ENCODE data around the gene H1-8. TPM values are rescaled to one million over a fixed set of nuclear protein-coding genes. Genes with fewer than 3 reads are reported as not detected.

H1-8 gene
- total and polyA plus RNA-seq, 9 donors = not detected

- WGBS (ENCODE audit: insufficient coverage) = 25% methylated on average over 12 of the region's 26 CpGs
- no peaks in the 10 kb centered on the region for H3K9me3 ChIP-seq (replicated peaks; ENCODE audit: control insufficient read depth, low read depth, low read length)
- H3K4me3 ChIP-seq (ENCODE audit: low read length) = no peak overlapping the region
- H3K4me1 ChIP-seq (ENCODE audit: control insufficient read depth, insufficient read depth, low read length) = peaks cover 70% of the 10 kb centered on the region
- H3K27me3 ChIP-seq (ENCODE audit: control insufficient read depth, insufficient read depth, low read length) = no peaks in the 10 kb centered on the region
- H3K27ac ChIP-seq (ENCODE audit: low read length) = peak overlapping the region; percentile 92
- H3K36me3 ChIP-seq (ENCODE audit: control insufficient read depth, insufficient read depth, low read length) = peaks cover 12% of the 10 kb centered on the region
- DNase-seq = peak; percentile 84
These were observed 49.6 kb downstream of the H1-8 start for GRCh38 chr3:129592381-129593131.

GRCh38 chr3:129593230-129593594 is 50.2 kb downstream of the H1-8 start:
- H3K4me1 ChIP-seq (ENCODE audit: control insufficient read depth, insufficient read depth, low read length) = peaks cover 76% of the 10 kb centered on the region

GRCh38 chr3:129593595-129594339 is 50.8 kb downstream of the H1-8 start:
- peaks cover 81% of the 10 kb centered on the region for H3K4me1 ChIP-seq (ENCODE audit: control insufficient read depth, insufficient read depth, low read length)
- H3K27ac ChIP-seq (ENCODE audit: low read length) = peak overlapping the region; percentile 92
- no peak overlapping the region for H3K4me3 ChIP-seq (ENCODE audit: low read length)

More at GRCh38 chr3:129593230-129593594, 50.2 kb downstream of the H1-8 start:
- Histone ChIP-seq H3K27ac (ENCODE audit: low read length) (peak overlapping the region; percentile 92), H3K36me3 (ENCODE audit: control insufficient read depth, insufficient read depth, low read length) (peaks cover 5% of the 10 kb centered on the region), H3K27me3 (ENCODE audit: control insufficient read depth, insufficient read depth, low read length) (no peaks in the 10 kb centered on the region), H3K4me3 (ENCODE audit: low read length) (no peak overlapping the region), H3K9me3 (replicated peaks; ENCODE audit: control insufficient read depth, low read depth, low read length) (no peaks in the 10 kb centered on the region)
- 64% methylated on average over 5 of the region's 8 CpGs for WGBS (ENCODE audit: insufficient coverage)
- DNase-seq = no peak

GRCh38 chr3:129594409-129594808 is 51.4 kb downstream of the H1-8 start:
- no peaks in the 10 kb centered on the region for H3K27me3 ChIP-seq (ENCODE audit: control insufficient read depth, insufficient read depth, low read length)
- no peaks in the 10 kb centered on the region for H3K9me3 ChIP-seq (replicated peaks; ENCODE audit: control insufficient read depth, low read depth, low read length)
- peak overlapping the region; percentile 92 for H3K27ac ChIP-seq (ENCODE audit: low read length)
- H3K4me1 ChIP-seq (ENCODE audit: control insufficient read depth, insufficient read depth, low read length) = peaks cover 88% of the 10 kb centered on the region
- DNase-seq = peak; percentile 78
- 24% methylated on average over 2 of the region's 10 CpGs for WGBS (ENCODE audit: insufficient coverage)
- no peak overlapping the region for H3K4me3 ChIP-seq (ENCODE audit: low read length)
- no peaks in the 10 kb centered on the region for H3K36me3 ChIP-seq (ENCODE audit: control insufficient read depth, insufficient read depth, low read length)

More at GRCh38 chr3:129593595-129594339, 50.8 kb downstream of the H1-8 start:
- WGBS (ENCODE audit: insufficient coverage) = 69% methylated on average over 22 of the region's 22 CpGs
- Histone ChIP-seq H3K36me3 (ENCODE audit: control insufficient read depth, insufficient read depth, low read length) (peaks cover 3% of the 10 kb centered on the region), H3K9me3 (replicated peaks; ENCODE audit: control insufficient read depth, low read depth, low read length) (no peaks in the 10 kb centered on the region), H3K27me3 (ENCODE audit: control insufficient read depth, insufficient read depth, low read length) (no peaks in the 10 kb centered on the region)
- DNase-seq = peak; percentile 47

GRCh38 chr3:129594907-129595390 is 52.0 kb downstream of the H1-8 start:
- Histone ChIP-seq H3K27me3 (ENCODE audit: control insufficient read depth, insufficient read depth, low read length) (no peaks in the 10 kb centered on the region), H3K27ac (ENCODE audit: low read length) (peak overlapping the region; percentile 92), H3K36me3 (ENCODE audit: control insufficient read depth, insufficient read depth, low read length) (no peaks in the 10 kb centered on the region), H3K9me3 (replicated peaks; ENCODE audit: control insufficient read depth, low read depth, low read length) (no peaks in the 10 kb centered on the region), H3K4me1 (ENCODE audit: control insufficient read depth, insufficient read depth, low read length) (peaks cover 90% of the 10 kb centered on the region), H3K4me3 (ENCODE audit: low read length) (no peak overlapping the region)
- no peak for DNase-seq
- WGBS (ENCODE audit: insufficient coverage) = 74% methylated on average over 6 of the region's 6 CpGs

GRCh38 chr3:129595544-129596193 is 52.7 kb downstream of the H1-8 start:
- H3K9me3 ChIP-seq (replicated peaks; ENCODE audit: control insufficient read depth, low read depth, low read length) = no peaks in the 10 kb centered on the region
- peak overlapping the region; percentile 92 for H3K27ac ChIP-seq (ENCODE audit: low read length)
- no peak overlapping the region for H3K4me3 ChIP-seq (ENCODE audit: low read length)
- 49% methylated on average over 8 of the region's 10 CpGs for WGBS (ENCODE audit: insufficient coverage)
- no peaks in the 10 kb centered on the region for H3K27me3 ChIP-seq (ENCODE audit: control insufficient read depth, insufficient read depth, low read length)
- H3K36me3 ChIP-seq (ENCODE audit: control insufficient read depth, insufficient read depth, low read length) = no peaks in the 10 kb centered on the region
- H3K4me1 ChIP-seq (ENCODE audit: control insufficient read depth, insufficient read depth, low read length) = peaks cover 91% of the 10 kb centered on the region
- no peak for DNase-seq

- Histone ChIP-seq H3K4me1 (ENCODE audit: control insufficient read depth, insufficient read depth, low read length) (peaks cover 92% of the 10 kb centered on the region), H3K9me3 (replicated peaks; ENCODE audit: control insufficient read depth, low read depth, low read length) (no peaks in the 10 kb centered on the region), H3K27ac (ENCODE audit: low read length) (peak overlapping the region; percentile 92), H3K4me3 (ENCODE audit: low read length) (peak overlapping the region; percentile 10), H3K36me3 (ENCODE audit: control insufficient read depth, insufficient read depth, low read length) (peaks cover under 1% of the 10 kb centered on the region), H3K27me3 (ENCODE audit: control insufficient read depth, insufficient read depth, low read length) (no peaks in the 10 kb centered on the region)
- 18% methylated on average over 25 of the region's 27 CpGs for WGBS (ENCODE audit: insufficient coverage)
- DNase-seq = peak; percentile 96
These were observed 53.5 kb downstream of the H1-8 start for GRCh38 chr3:129596194-129597086.

GRCh38 chr3:129597087-129597999 is 54.4 kb downstream of the H1-8 start:
- Histone ChIP-seq H3K27ac (ENCODE audit: low read length) (peak overlapping the region; percentile 92), H3K4me1 (ENCODE audit: control insufficient read depth, insufficient read depth, low read length) (peaks cover 91% of the 10 kb centered on the region), H3K27me3 (ENCODE audit: control insufficient read depth, insufficient read depth, low read length) (no peaks in the 10 kb centered on the region), H3K4me3 (ENCODE audit: low read length) (no peak overlapping the region), H3K9me3 (replicated peaks; ENCODE audit: control insufficient read depth, low read depth, low read length) (no peaks in the 10 kb centered on the region), H3K36me3 (ENCODE audit: control insufficient read depth, insufficient read depth, low read length) (peaks cover 9% of the 10 kb centered on the region)
- WGBS (ENCODE audit: insufficient coverage) = 16% methylated on average over 22 of the region's 31 CpGs
- DNase-seq = peak; percentile 68

GRCh38 chr3:129598000-129598381 is 55.0 kb downstream of the H1-8 start:
- Histone ChIP-seq H3K27ac (ENCODE audit: low read length) (peak overlapping the region; percentile 92), H3K4me1 (ENCODE audit: control insufficient read depth, insufficient read depth, low read length) (peaks cover 91% of the 10 kb centered on the region), H3K9me3 (replicated peaks; ENCODE audit: control insufficient read depth, low read depth, low read length) (no peaks in the 10 kb centered on the region), H3K36me3 (ENCODE audit: control insufficient read depth, insufficient read depth, low read length) (peaks cover 10% of the 10 kb centered on the region), H3K27me3 (ENCODE audit: control insufficient read depth, insufficient read depth, low read length) (no peaks in the 10 kb centered on the region), H3K4me3 (ENCODE audit: low read length) (no peak overlapping the region)
- WGBS (ENCODE audit: insufficient coverage) = 18% methylated on average over 4 of the region's 5 CpGs
- no peak for DNase-seq
